Breast epithelium (tissue), 4 donors: ENCODE results near the gene CBX6. TPM values are rescaled to one million over a fixed set of nuclear protein-coding genes. Genes with fewer than 3 reads are reported as not detected.

Source experiments
- DNase-seq, 2 donors: peaks; one replicate each; pipeline ENCODE4 v3.0.0-alpha.2; 2019; ENCODE audit warnings: low spot score in 2 of 2
- H3K27ac ChIP-seq, 2 donors: fragments of 200-600 bp; sonication (generic) in 1 of 2; one replicate each; pipeline ENCODE4 v1.5.1; 2016 to 2019; ENCODE audit warnings: mild to moderate bottlenecking in 1 of 2
- H3K27me3 ChIP-seq, 2 donors: fragments of 200-600 bp; sonication (generic) in 1 of 2; one replicate each; pipeline versions ENCODE4 v1.5.1 to v1.6.0; 2017 to 2019; ENCODE audit warnings: control low read depth in 1 of 2, mild to moderate bottlenecking in 1 of 2
- H3K36me3 ChIP-seq: fragments of 200-600 bp; one replicate; pipeline ENCODE4 v1.5.1; 2019
- H3K4me1 ChIP-seq, 2 donors: fragments of 200-600 bp; sonication (generic); one replicate each; pipeline ENCODE4 v1.5.1; 2016 to 2019; ENCODE audit warnings: control low read depth in 1 of 2
- H3K4me3 ChIP-seq, 3 donors: fragments of 200-600 bp; sonication (generic); 1 replicate in 2 of 3; 2 replicates in 1 of 3; pipeline ENCODE4 v1.5.1; 2016 to 2019; ENCODE audit warnings: mild to moderate bottlenecking in 3 of 3, moderate library complexity in 2 of 3
- H3K9me3 ChIP-seq, 2 donors: fragments of 200-600 bp; sonication (generic) in 1 of 2; one replicate each; pipeline ENCODE4 v1.5.1; 2016 to 2019; ENCODE audit warnings: control low read depth in 1 of 2
- POLR2A ChIP-seq: fragments of 450-650 bp; IDR thresholded peaks from one replicate; pipeline ENCODE4 v1.6.1; 2016; ENCODE audit warnings: antibody characterized with exemption, mild to moderate bottlenecking, moderate library complexity
- POLR2AphosphoS5 ChIP-seq, 3 donors: sonication (generic); formaldehyde crosslinking; IDR thresholded peaks; one replicate each; pipeline ENCODE4 v1.6.1; 2017; ENCODE audit warnings: antibody characterized with exemption in 3 of 3
- intact Hi-C: fragments of 100-400 bp; cut with DNase I; formaldehyde crosslinking; loops from one replicate; pipeline ENCODE4 v1.15.1; 2023; ENCODE audit warnings: low total_unique reads
- total RNA-seq, 3 donors: library from RNA; depleted of rRNA; stranded (reverse); fragments of >200 nt; gene quantifications; one replicate each; pipeline ENCODE4 v1.1.0, GENCODE V29; 2016
- TF ChIP-seq, protein P1 (sequence below), 3 donors: fragments of 450-650 bp; IDR thresholded peaks; one replicate each; pipeline ENCODE4 v1.5.1; 2016 to 2017; ENCODE audit warnings: antibody characterized with exemption in 3 of 3, mild to moderate bottlenecking in 3 of 3, moderate library complexity in 3 of 3

The CBX6 gene
- total RNA-seq, 3 donors from 2014 or later, result 20.2 to 34.7 (median 25.9) TPM

DNA sequence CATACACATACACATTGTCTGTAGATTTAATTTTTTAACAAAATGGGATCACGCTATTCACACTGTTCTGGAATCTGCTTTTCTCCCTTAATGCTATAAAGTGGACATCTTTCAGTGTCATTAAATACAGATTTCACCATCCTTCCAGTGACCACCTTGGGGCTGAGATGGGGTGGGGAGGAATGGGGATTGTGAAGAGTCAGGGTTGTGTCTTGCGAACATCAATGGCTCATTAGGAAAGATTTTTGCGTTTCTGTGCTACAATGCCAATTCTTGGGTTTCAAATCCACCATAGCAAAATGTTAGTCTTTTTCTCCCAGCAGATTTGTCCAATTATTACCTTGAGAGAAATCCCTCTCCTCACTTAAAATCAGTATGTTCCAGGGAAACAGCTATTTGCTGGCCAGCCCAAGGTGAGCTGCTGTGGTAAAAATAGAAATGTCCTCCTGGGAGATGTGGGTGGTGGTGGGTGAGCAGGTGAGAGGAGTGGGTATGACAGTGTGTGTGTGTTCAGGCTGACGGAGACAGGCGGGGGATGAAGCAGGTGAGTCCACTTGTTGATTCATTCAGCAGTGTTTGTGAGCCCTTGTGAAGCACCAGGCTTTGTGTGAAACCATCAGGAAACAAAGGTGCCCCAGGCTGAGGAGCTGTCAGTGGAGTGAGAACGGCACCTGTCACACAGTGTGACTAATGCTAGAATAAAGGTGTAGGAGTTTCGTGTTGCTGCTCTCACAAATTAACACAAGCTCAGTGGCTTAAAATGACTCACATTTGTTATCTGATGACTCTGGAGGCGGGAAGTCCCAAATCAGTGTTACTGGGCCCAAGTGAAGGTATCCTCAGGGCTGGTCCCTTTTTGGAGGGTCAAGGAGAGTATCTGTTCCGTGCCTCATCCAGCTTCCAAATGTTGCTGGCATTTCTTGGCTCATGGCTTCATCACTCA lies 1.7 kb upstream of the CBX6 start:
- intact Hi-C loops, result loop anchor here (10.0 kb wide), 1 partner anchor 51 kb away; no protein-coding TSS in a partner anchor
- TF ChIP-seq POLR2AphosphoS5 (IDR thresholded peaks at IDR 0.05) (no peak), POLR2A (no peak)
- TF ChIP-seq, protein P1, sequence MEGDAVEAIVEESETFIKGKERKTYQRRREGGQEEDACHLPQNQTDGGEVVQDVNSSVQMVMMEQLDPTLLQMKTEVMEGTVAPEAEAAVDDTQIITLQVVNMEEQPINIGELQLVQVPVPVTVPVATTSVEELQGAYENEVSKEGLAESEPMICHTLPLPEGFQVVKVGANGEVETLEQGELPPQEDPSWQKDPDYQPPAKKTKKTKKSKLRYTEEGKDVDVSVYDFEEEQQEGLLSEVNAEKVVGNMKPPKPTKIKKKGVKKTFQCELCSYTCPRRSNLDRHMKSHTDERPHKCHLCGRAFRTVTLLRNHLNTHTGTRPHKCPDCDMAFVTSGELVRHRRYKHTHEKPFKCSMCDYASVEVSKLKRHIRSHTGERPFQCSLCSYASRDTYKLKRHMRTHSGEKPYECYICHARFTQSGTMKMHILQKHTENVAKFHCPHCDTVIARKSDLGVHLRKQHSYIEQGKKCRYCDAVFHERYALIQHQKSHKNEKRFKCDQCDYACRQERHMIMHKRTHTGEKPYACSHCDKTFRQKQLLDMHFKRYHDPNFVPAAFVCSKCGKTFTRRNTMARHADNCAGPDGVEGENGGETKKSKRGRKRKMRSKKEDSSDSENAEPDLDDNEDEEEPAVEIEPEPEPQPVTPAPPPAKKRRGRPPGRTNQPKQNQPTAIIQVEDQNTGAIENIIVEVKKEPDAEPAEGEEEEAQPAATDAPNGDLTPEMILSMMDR (IDR thresholded peaks at IDR 0.05), result no peak
- Histone ChIP-seq H3K4me3 (peak overlapping the region in 2 of 3 donors; percentile 75 to 99), H3K27ac (peak overlapping the region; percentile 96 to 97), H3K27me3 (no peaks in the 10 kb centered on the region), H3K4me1 (peaks cover 0 to 10% of the 10 kb centered on the region in 2 donors), H3K9me3 (no peaks in the 10 kb centered on the region), H3K36me3 (no peaks in the 10 kb centered on the region)
- peak in 1 of 2 donors; percentile 17 for DNase-seq

DNA sequence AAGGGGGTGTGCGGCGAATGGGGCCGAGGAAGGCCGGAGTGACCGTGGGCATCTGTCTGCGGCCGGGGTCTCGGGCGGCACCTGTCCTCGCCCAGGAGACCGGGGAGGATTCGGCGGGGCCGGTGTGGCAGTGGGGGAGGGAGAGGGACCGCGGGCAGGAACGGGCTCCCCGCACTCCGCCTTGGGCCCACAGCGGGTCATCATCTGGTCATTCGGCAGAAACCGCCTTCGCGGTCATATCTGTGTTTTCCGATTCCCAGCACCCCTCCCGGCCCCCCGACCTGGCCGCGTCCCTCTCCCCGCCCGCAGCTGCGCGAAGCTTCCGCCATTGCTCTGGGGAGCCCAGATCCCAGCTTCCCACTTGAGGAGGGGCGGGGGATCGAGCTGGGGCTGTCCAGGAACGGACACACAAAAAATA lies 824 bp upstream of the CBX6 start:
- intact Hi-C loops, result loop anchor here (10.0 kb wide), 1 partner anchor 52 kb away; no protein-coding TSS in a partner anchor
- TF ChIP-seq, protein P1 (IDR thresholded peaks at IDR 0.05), result no peak
- TF ChIP-seq POLR2A (peak; percentile 48), POLR2AphosphoS5 (IDR thresholded peaks at IDR 0.05) (peak in 1 of 3 donors; percentile 30)
- peak; percentile 59 to 68 for DNase-seq

GRCh38 chr22:38871360-38872171 lies 450 bp downstream of the CBX6 start:
- Histone ChIP-seq H3K27ac (peak overlapping the region; percentile 96 to 97), H3K4me3 (peak overlapping the region; percentile 75 to 99 (median 76)), H3K27me3 (no peaks in the 10 kb centered on the region), H3K36me3 (no peaks in the 10 kb centered on the region), H3K4me1 (peaks cover 0 to 10% of the 10 kb centered on the region in 2 donors), H3K9me3 (no peaks in the 10 kb centered on the region)
- TF ChIP-seq POLR2A (no peak), POLR2AphosphoS5 (IDR thresholded peaks at IDR 0.05) (no peak)
- TF ChIP-seq, protein P1 (IDR thresholded peaks at IDR 0.05), result no peak
- DNase-seq, result no peak
- intact Hi-C loops, result loop anchor here (10.0 kb wide), 1 partner anchor 53 kb away; no protein-coding TSS in a partner anchor

More for the DNA sequence above, 824 bp upstream of the CBX6 start:
- peaks cover 0 to 10% of the 10 kb centered on the region in 2 donors for H3K4me1 ChIP-seq
- no peaks in the 10 kb centered on the region for H3K9me3 ChIP-seq
- H3K27me3 ChIP-seq, result no peaks in the 10 kb centered on the region
- H3K27ac ChIP-seq, result peak overlapping the region; percentile 96 to 97
- H3K36me3 ChIP-seq, result no peaks in the 10 kb centered on the region
- H3K4me3 ChIP-seq, result peak overlapping the region; percentile 75 to 99 (median 76)

DNA sequence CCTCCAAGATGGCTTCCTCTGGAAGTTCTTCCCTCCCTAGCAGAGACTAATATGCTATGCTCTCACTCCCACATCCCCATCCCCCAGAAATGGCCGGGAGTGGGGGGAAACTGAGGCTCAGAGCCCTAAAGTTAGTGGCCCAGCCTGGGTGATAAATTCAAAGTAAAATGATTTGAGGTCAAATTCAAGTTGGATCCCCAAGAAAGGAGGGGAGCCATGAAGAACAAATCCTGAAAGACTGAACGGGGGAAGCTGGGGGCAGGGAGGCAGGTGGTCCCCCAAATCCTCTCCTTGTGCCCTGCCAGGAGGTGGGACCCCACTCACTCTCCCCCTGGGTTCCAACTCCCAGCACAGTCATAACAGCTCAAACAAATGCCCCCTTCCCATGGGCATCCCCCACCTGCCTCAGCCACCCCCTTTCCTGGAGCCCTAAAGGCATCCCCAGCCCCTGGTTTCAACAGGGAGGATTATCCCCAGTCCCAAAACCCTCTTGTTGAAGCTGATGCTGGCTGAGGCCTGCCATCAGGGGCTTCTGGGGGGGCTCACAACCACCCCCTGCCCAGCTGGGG lies 1.1 kb downstream of the CBX6 start:
- Histone ChIP-seq H3K9me3 (no peaks in the 10 kb centered on the region), H3K27me3 (no peaks in the 10 kb centered on the region), H3K36me3 (no peaks in the 10 kb centered on the region), H3K4me1 (peaks cover 0 to 10% of the 10 kb centered on the region in 2 donors), H3K4me3 (peak overlapping the region; percentile 75 to 99 (median 76)), H3K27ac (peak overlapping the region; percentile 96 to 97)
- intact Hi-C loops, result loop anchor here (10.0 kb wide), 1 partner anchor 54 kb away; no protein-coding TSS in a partner anchor
- no peak for DNase-seq
- TF ChIP-seq POLR2AphosphoS5 (IDR thresholded peaks at IDR 0.05) (no peak), POLR2A (no peak)
- TF ChIP-seq, protein P1 (IDR thresholded peaks at IDR 0.05), result no peak
